Measurements from ENCODE around the gene MAPK7. TPM values are rescaled to one million over a fixed set of nuclear protein-coding genes. Genes with fewer than 3 reads are reported as not detected.

The MAPK7 gene
- total RNA-seq, 1 donor: 16.0 TPM

- Histone ChIP-seq H3K4me1 (ENCODE audit: insufficient read depth, low read length) (no peaks in the 10 kb centered on the region), H3K4me3 (ENCODE audit: low read length) (no peak overlapping the region), H3K27me3 (ENCODE audit: insufficient read depth, low read length) (no peaks in the 10 kb centered on the region), H3K9me3 (ENCODE audit: low read depth, low read length) (no peaks in the 10 kb centered on the region)
Observed at GRCh38 chr17:19418251-19418992, 40.1 kb downstream of the MAPK7 start.

DNA sequence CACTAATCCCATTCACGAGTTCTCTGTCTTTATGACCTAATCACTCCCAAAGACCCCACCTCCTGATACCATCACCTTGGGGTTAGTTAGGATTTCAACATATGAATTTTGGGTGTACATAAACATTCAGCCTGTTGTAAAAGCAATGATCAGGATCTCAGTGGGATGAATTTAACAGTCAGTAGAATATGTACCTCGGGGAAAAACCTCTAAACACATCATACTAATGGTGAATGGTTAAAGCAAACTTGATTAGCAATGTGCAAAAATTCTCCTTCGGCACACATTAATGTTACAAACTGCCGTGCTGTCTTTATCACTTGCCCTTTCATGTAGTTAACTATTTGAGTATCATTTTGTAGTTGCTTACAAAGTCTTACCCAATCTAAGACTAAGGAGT lies 42.9 kb downstream of the MAPK7 start:
- no peaks in the 10 kb centered on the region for H3K4me1 ChIP-seq (ENCODE audit: insufficient read depth, low read length)
- no peak overlapping the region for H3K4me3 ChIP-seq (ENCODE audit: low read length)
- H3K27me3 ChIP-seq (ENCODE audit: insufficient read depth, low read length): no peaks in the 10 kb centered on the region
- no peaks in the 10 kb centered on the region for H3K9me3 ChIP-seq (ENCODE audit: low read depth, low read length)

- Histone ChIP-seq H3K4me3 (ENCODE audit: low read length) (no peak overlapping the region), H3K27me3 (ENCODE audit: insufficient read depth, low read length) (no peaks in the 10 kb centered on the region), H3K4me1 (ENCODE audit: insufficient read depth, low read length) (no peaks in the 10 kb centered on the region), H3K9me3 (ENCODE audit: low read depth, low read length) (no peaks in the 10 kb centered on the region)
Observed at GRCh38 chr17:19421926-19422325, 43.6 kb downstream of the MAPK7 start.

DNA sequence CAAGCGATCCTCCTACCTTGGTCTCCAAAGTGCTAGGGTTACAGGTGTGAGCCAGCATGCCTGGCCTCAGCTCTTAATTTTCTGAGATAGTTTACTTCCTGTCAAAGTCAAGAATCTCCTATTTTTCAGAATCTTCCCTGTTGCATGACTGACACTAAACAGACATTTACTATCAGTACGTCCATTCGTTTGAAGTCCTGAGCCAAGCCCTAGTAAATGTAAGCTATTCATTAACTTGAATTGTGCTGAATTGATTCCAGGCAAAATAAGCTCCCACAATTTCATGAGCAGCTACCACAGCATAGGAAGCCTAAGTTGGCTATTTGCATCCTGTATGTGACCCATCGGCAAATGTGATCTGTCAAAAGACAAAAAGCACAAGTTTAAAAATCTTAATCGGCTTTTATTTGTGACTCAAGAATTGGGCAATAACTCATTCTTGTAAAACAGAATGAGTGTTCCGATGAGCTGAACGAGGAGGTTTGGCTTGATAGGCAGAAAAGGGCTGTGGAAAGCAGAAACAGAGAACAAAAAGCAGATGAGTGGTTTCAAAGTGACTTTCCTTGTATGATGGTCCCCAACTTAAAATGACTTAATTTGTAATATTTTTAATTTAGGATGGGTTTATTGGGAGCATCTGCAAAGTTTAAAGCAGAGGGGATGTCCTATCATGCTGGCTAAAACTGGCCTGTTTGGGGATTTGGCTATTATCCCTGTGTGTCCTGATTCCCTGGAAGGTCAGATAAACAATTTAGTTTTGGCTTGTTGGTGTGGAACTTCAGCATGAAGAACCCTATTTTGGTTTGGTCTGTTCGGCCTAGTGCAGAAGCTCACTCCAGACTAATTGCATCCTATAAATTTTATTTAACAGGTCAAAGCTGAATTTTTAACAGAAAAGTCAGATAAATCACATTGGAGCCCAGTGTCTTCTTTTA lies 46.9 kb downstream of the MAPK7 start:
- Histone ChIP-seq H3K4me1 (ENCODE audit: insufficient read depth, low read length) (no peaks in the 10 kb centered on the region), H3K9me3 (ENCODE audit: low read depth, low read length) (no peaks in the 10 kb centered on the region), H3K4me3 (ENCODE audit: low read length) (no peak overlapping the region), H3K27me3 (ENCODE audit: insufficient read depth, low read length) (no peaks in the 10 kb centered on the region)

GRCh38 chr17:19426631-19427030 lies 48.3 kb downstream of the MAPK7 start:
- Histone ChIP-seq H3K4me1 (ENCODE audit: insufficient read depth, low read length) (no peaks in the 10 kb centered on the region), H3K9me3 (ENCODE audit: low read depth, low read length) (no peaks in the 10 kb centered on the region), H3K27me3 (ENCODE audit: insufficient read depth, low read length) (no peaks in the 10 kb centered on the region), H3K4me3 (ENCODE audit: low read length) (no peak overlapping the region)

GRCh38 chr17:19431691-19432090 lies 53.4 kb downstream of the MAPK7 start:
- Histone ChIP-seq H3K27me3 (ENCODE audit: insufficient read depth, low read length) (no peaks in the 10 kb centered on the region), H3K4me3 (ENCODE audit: low read length) (no peak overlapping the region), H3K4me1 (ENCODE audit: insufficient read depth, low read length) (no peaks in the 10 kb centered on the region)

More at GRCh38 chr17:19431691-19432090, 53.4 kb downstream of the MAPK7 start:
- no peaks in the 10 kb centered on the region for H3K9me3 ChIP-seq (ENCODE audit: low read depth, low read length)

Other genes with a start within 250 kb of the MAPK7 start
- gene EPN2, start 141.1 kb upstream of the MAPK7 start, total RNA-seq: 8.4 TPM
- gene B9D1, start 15.8 kb upstream of the MAPK7 start, total RNA-seq: 0.63 TPM
- not detected for gene MFAP4, start 8.7 kb downstream of the MAPK7 start, total RNA-seq
- gene RNF112, start 32.7 kb downstream of the MAPK7 start, total RNA-seq: 0.21 TPM
- 0.73 TPM for gene SLC47A1, start 155.4 kb downstream of the MAPK7 start, total RNA-seq